Loucy (cell line): ENCODE results near the gene CPNE6.
"Not testable (repeated sequence)": the region's sequence is repeated elsewhere in the genome, so short reads cannot be mapped to it uniquely, and the experiment has no call there.

Experiments
- H2AFZ ChIP-seq: fragments of 200-600 bp; sonication (generic); 2 replicates; pipeline ENCODE4 v1.6.0; 2016; ENCODE audit warnings: antibody characterized with exemption, mild to moderate bottlenecking, low read length, moderate library complexity
- H3F3A ChIP-seq: fragments of 200-600 bp; 2 replicates; pipeline ENCODE4 v1.6.0; 2016; ENCODE audit warnings: antibody characterized with exemption, low read depth, mild to moderate bottlenecking
- H3K27me3 ChIP-seq: fragments of 200-600 bp; sonication (generic); 2 replicates; pipeline ENCODE4 v1.6.1; 2014; ENCODE audit warnings: low read length, mild to moderate bottlenecking; ENCODE audit not compliant: insufficient read depth, poor library complexity, severe bottlenecking
- H3K36me3 ChIP-seq: fragments of 200-600 bp; sonication (generic); 2 replicates; pipeline ENCODE4 v1.6.1; 2016; ENCODE audit warnings: low read length; ENCODE audit not compliant: insufficient read depth
- H3K4me1 ChIP-seq: fragments of 200-600 bp; sonication (generic); 2 replicates; pipeline ENCODE4 v1.5.1; 2014; ENCODE audit warnings: low read length, mild to moderate bottlenecking; ENCODE audit not compliant: insufficient read depth, poor library complexity, severe bottlenecking
- H3K4me2 ChIP-seq: fragments of 200-600 bp; sonication (generic); 2 replicates; pipeline ENCODE4 v1.6.0; 2014; ENCODE audit warnings: antibody characterized with exemption, low read length, low read depth, mild to moderate bottlenecking; ENCODE audit not compliant: poor library complexity, severe bottlenecking
- H3K4me3 ChIP-seq: fragments of 200-600 bp; sonication (generic); 2 replicates; pipeline ENCODE4 v1.5.1; 2014; ENCODE audit warnings: low read length, mild to moderate bottlenecking, mixed read lengths; ENCODE audit not compliant: poor library complexity, severe bottlenecking
- H3K79me2 ChIP-seq: fragments of 200-600 bp; sonication (generic); 2 replicates; pipeline ENCODE4 v1.6.1; 2014; ENCODE audit warnings: low read length; ENCODE audit not compliant: insufficient read depth
- H3K9ac ChIP-seq: fragments of 200-600 bp; sonication (generic); 2 replicates; pipeline ENCODE4 v1.6.0; 2014; ENCODE audit warnings: mild to moderate bottlenecking, low read depth, low read length, moderate library complexity; ENCODE audit not compliant: poor library complexity, severe bottlenecking
- H3K9me2 ChIP-seq: fragments of 200-600 bp; sonication (generic); replicated peaks from 2 replicates; pipeline ENCODE4 v1.6.1; 2016; ENCODE audit warnings: low read depth, low read length, mixed read lengths
- H3K9me3 ChIP-seq: fragments of 200-600 bp; sonication (generic); 2 replicates; pipeline ENCODE4 v1.6.1; 2014; ENCODE audit warnings: mild to moderate bottlenecking, antibody characterized with exemption, low read length, low read depth; ENCODE audit not compliant: insufficient read depth
- H4K20me1 ChIP-seq: fragments of 200-600 bp; sonication (generic); 2 replicates; pipeline ENCODE4 v1.6.0; 2014; ENCODE audit warnings: antibody characterized with exemption, low read length, mild to moderate bottlenecking; ENCODE audit not compliant: insufficient read depth, poor library complexity, severe bottlenecking
- CTCF ChIP-seq: fragments of 200-600 bp; sonication (generic); conservative IDR thresholded peaks from 2 replicates; pipeline ENCODE4 v1.5.1; 2014; ENCODE audit warnings: mild to moderate bottlenecking, antibody characterized with exemption, low read length
- EZH2phosphoT487 ChIP-seq: fragments of 200-600 bp; IDR thresholded peaks from 2 replicates; pipeline ENCODE4 v1.6.1; 2018; ENCODE audit warnings: antibody characterized with exemption, mild to moderate bottlenecking, moderate library complexity, borderline replicate concordance

The CPNE6 gene

DNA sequence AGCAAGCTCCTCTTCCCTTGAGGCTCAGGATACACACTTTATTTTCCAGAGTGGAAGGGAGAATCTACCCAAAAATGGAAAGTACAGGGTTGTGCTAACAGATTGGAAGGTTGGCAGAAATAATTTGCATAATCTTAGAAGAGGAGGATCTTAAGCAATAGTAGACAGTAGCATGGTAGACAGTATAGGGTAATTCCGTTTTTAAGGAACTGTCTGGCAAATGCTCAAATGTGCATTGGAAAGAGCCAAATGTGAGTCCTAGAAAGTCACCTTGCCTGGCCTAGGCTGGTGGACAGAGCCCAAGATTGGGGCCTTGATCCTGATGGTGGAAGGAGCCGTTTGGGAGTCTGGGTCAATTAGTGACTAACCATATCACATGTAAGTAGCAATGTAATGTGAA lies 32.7 kb upstream of the CPNE6 start:
- Histone ChIP-seq H3K36me3 (no peaks in the 10 kb centered on the region), H3K9ac (no peak overlapping the region), H3K9me3 (no peaks in the 10 kb centered on the region), H3K27me3 (no peaks in the 10 kb centered on the region), H3K9me2 (no peaks in the 10 kb centered on the region), H3F3A (no peaks in the 10 kb centered on the region), H3K4me3 (no peak overlapping the region), H4K20me1 (no peaks in the 10 kb centered on the region), H3K4me1 (peaks cover 15% of the 10 kb centered on the region), H3K4me2 (peak overlapping the region; percentile 48), H3K79me2 (no peaks in the 10 kb centered on the region), H2AFZ (no peak overlapping the region)
- TF ChIP-seq CTCF, result no peak
- no peak for TF ChIP-seq EZH2phosphoT487

- peaks cover 15% of the 10 kb centered on the region for H3K4me1 ChIP-seq
- no peaks in the 10 kb centered on the region for H3K9me2 ChIP-seq
- TF ChIP-seq CTCF, result no peak
- no peak for TF ChIP-seq EZH2phosphoT487
- H2AFZ ChIP-seq, result no peak overlapping the region
- H3K79me2 ChIP-seq, result no peaks in the 10 kb centered on the region
- H4K20me1 ChIP-seq, result no peaks in the 10 kb centered on the region
- no peak overlapping the region for H3K9ac ChIP-seq
- H3K4me2 ChIP-seq, result no peak overlapping the region
- H3K4me3 ChIP-seq, result no peak overlapping the region
- H3K27me3 ChIP-seq, result no peaks in the 10 kb centered on the region
- no peaks in the 10 kb centered on the region for H3F3A ChIP-seq
- H3K9me3 ChIP-seq, result no peaks in the 10 kb centered on the region
- H3K36me3 ChIP-seq, result no peaks in the 10 kb centered on the region
Measured at GRCh38 chr14:24040692-24041091, 30.7 kb upstream of the CPNE6 start.

GRCh38 chr14:24042746-24043145 lies 28.6 kb upstream of the CPNE6 start:
- no peak overlapping the region for H3K9ac ChIP-seq
- H3K9me2 ChIP-seq, result no peaks in the 10 kb centered on the region
- H3F3A ChIP-seq, result no peaks in the 10 kb centered on the region
- H3K9me3 ChIP-seq, result no peaks in the 10 kb centered on the region
- H3K27me3 ChIP-seq, result no peaks in the 10 kb centered on the region
- no peak overlapping the region for H2AFZ ChIP-seq
- no peak overlapping the region for H3K4me3 ChIP-seq
- H3K4me2 ChIP-seq, result no peak overlapping the region
- H3K4me1 ChIP-seq, result peaks cover 9% of the 10 kb centered on the region
- H4K20me1 ChIP-seq, result no peaks in the 10 kb centered on the region
- no peaks in the 10 kb centered on the region for H3K79me2 ChIP-seq
- TF ChIP-seq EZH2phosphoT487, result no peak
- no peak for TF ChIP-seq CTCF
- H3K36me3 ChIP-seq, result no peaks in the 10 kb centered on the region

DNA sequence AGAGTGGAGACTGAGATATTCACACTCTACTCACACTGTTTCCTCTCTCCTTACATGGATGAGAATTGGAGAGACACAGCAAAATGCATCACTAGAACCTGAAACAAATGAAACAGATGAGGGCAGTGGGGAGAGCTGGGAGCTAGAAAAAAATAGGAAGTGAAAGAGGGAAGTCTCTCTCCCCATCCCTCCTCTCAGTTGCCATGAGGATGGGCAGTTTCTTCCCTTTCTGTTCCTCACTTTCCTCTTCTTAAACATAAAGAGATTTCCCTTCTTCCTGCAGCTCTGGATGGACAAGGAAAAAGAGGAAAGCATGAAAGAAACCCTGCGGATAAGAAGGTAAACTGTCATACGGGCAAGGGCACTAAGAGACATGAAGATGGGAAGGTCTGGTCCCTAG lies 22.4 kb upstream of the CPNE6 start:
- H3K4me2 ChIP-seq, H3K4me3 ChIP-seq, H3K36me3 ChIP-seq, H3K9me2 ChIP-seq, H3K9ac ChIP-seq, H4K20me1 ChIP-seq, H3K9me3 ChIP-seq, H2AFZ ChIP-seq, H3F3A ChIP-seq, H3K27me3 ChIP-seq, H3K79me2 ChIP-seq: not testable (repeated sequence)
- H3K4me1 ChIP-seq, result peaks cover 17% of the 10 kb centered on the region

GRCh38 chr14:24050753-24051152 lies 20.6 kb upstream of the CPNE6 start:
- H3K9ac ChIP-seq, result peak overlapping the region; percentile 81

More at GRCh38 chr14:24050753-24051152, 20.6 kb upstream of the CPNE6 start:
- not testable (repeated sequence) for H3K9me3 ChIP-seq, H3K79me2 ChIP-seq, H3F3A ChIP-seq, H3K36me3 ChIP-seq, H3K27me3 ChIP-seq, H4K20me1 ChIP-seq, H2AFZ ChIP-seq, H3K4me3 ChIP-seq, H3K9me2 ChIP-seq
- peaks cover 17% of the 10 kb centered on the region for H3K4me1 ChIP-seq
- H3K4me2 ChIP-seq, result peak overlapping the region; percentile 100
